Panc1 (cell line): ENCODE measurements around the gene MPZL1. TPM values are rescaled to one million over a fixed set of nuclear protein-coding genes. Genes with fewer than 3 reads are reported as not detected.
"Not testable (repeated sequence)": the region's sequence is repeated elsewhere in the genome, so short reads cannot be mapped to it uniquely, and the experiment has no call there.

Experiments
- ATAC-seq: fragments of 200-7000 bp; cut with Tn5 transposase; 2 replicates; pipeline ENCODE4 v1.9.1; 2020; ENCODE audit warnings: mild to moderate bottlenecking, moderate library complexity
- BruUV-seq: library from RNA; stranded (reverse); fragments of 400-500 nt; replicated peaks from 2 replicates; lab custom pipeline; 2021; lab: Mats Ljungman, UMichigan
- CTCF ChIA-PET: fragments of 300-600 bp; sonication (Branson Sonifier 250); formaldehyde crosslinking; loops from one replicate; lab custom pipeline; 2022; ENCODE audit warnings: antibody characterized with exemption; lab: Charles Lee
- POLR2A ChIA-PET: fragments of 300-600 bp; sonication (Branson Sonifier 250); formaldehyde crosslinking; loops from one replicate; lab custom pipeline; 2022; ENCODE audit warnings: antibody characterized with exemption; lab: Charles Lee
- DNase-seq: peaks from one replicate; pipeline ENCODE4 v3.0.0-alpha.2; 2010; ENCODE audit warnings: low read depth, low spot score
- H3K27ac ChIP-seq: 2 replicates; pipeline ENCODE4 v1.5.1; 2011; ENCODE audit warnings: mild to moderate bottlenecking, low read length, inconsistent platforms
- H3K27me3 ChIP-seq: fragments of 200-500 bp; sonication (Bioruptor generic); 2 replicates; pipeline ENCODE4 v1.6.0; 2014; ENCODE audit warnings: low read length, inconsistent platforms; ENCODE audit not compliant: control insufficient read depth, insufficient read depth
- H3K36me3 ChIP-seq: fragments of 200-500 bp; sonication (Bioruptor generic); 2 replicates; pipeline ENCODE4 v1.5.1; 2014; ENCODE audit warnings: inconsistent platforms, mild to moderate bottlenecking, low read length, moderate library complexity; ENCODE audit not compliant: control insufficient read depth, insufficient read depth
- H3K4me1 ChIP-seq: 2 replicates; pipeline ENCODE4 v1.5.1; 2011; ENCODE audit warnings: inconsistent platforms, mild to moderate bottlenecking, low read length, moderate library complexity; ENCODE audit not compliant: control insufficient read depth, insufficient read depth
- H3K4me3 ChIP-seq, 2 experiments: 2 replicates each; pipeline ENCODE4 v1.5.1; 2011 to 2012; ENCODE audit warnings: low read depth in 2 of 2, low read length in 2 of 2, mild to moderate bottlenecking in 2 of 2, inconsistent platforms in 1 of 2, moderate library complexity in 1 of 2
- H3K9me3 ChIP-seq: fragments of 200-500 bp; sonication (Bioruptor generic); 2 replicates; pipeline ENCODE4 v1.5.1; 2014; ENCODE audit warnings: low read depth, mild to moderate bottlenecking, inconsistent platforms, low read length, moderate library complexity; ENCODE audit not compliant: control insufficient read depth, insufficient read depth
- POLR2AphosphoS5 ChIP-seq: IDR thresholded peaks from 2 replicates; pipeline ENCODE4 v1.6.1; 2012; ENCODE audit warnings: mild to moderate bottlenecking, low read depth, low read length, moderate library complexity
- SIN3A ChIP-seq: IDR thresholded peaks from 2 replicates; pipeline ENCODE4 v1.6.1; 2012; ENCODE audit warnings: low read depth, mild to moderate bottlenecking, low read length, moderate library complexity, borderline replicate concordance; ENCODE audit not compliant: insufficient read depth
- TCF7L2 ChIP-seq: IDR thresholded peaks from 2 replicates; pipeline ENCODE4 v1.6.1; 2011; ENCODE audit warnings: mild to moderate bottlenecking, low read depth, low read length, inconsistent platforms
- in situ Hi-C: cut with HindIII; loops from 2 replicates; pipeline ENCODE4 v1.10.0; 2016; ENCODE audit warnings: low sequenced_read_pairs, low pct_unique_long_range_greater_than_20kb
- intact Hi-C: fragments of 100-400 bp; cut with micrococcal nuclease; formaldehyde crosslinking; loops from one replicate; pipeline ENCODE4 v1.10.0; 2022; ENCODE audit not compliant: unreplicated experiment
- total RNA-seq: library from RNA; stranded (reverse); gene quantifications from one replicate; pipeline ENCODE4 v1.2.1, GENCODE V29; 2021; ENCODE audit not compliant: unreplicated experiment
- TF ChIP-seq, protein P1 (sequence below), 2 experiments: IDR thresholded peaks; 2 replicates each; pipeline ENCODE4 v1.6.1; 2011 to 2012; ENCODE audit warnings: low read depth in 2 of 2, control low read depth in 1 of 2, low read length in 1 of 2, mild to moderate bottlenecking in 1 of 2, moderate library complexity in 1 of 2; ENCODE audit not compliant: insufficient read depth in 1 of 2
- TF ChIP-seq, protein P2 (sequence below): fragments of 450-650 bp; IDR thresholded peaks from 2 replicates; pipeline ENCODE4 v1.5.1; 2017; ENCODE audit warnings: mild to moderate bottlenecking

Gene MPZL1
- total RNA-seq, 1 experiment from 2014 or later = 72.0 TPM

GRCh38 chr1:167718914-167719691, 2.7 kb upstream of the MPZL1 start:
- no TSS peak for BruUV-seq
- Histone ChIP-seq H3K4me3 (no peak overlapping the region), H3K36me3 (no peaks in the 10 kb centered on the region), H3K4me1 (peaks cover 16% of the 10 kb centered on the region), H3K27ac (no peak overlapping the region; the same call in 1 of the 2 replicates), H3K9me3 (no peaks in the 10 kb centered on the region), H3K27me3 (no peaks in the 10 kb centered on the region)
- CTCF ChIA-PET = no interaction called here
- TF ChIP-seq, protein P1, sequence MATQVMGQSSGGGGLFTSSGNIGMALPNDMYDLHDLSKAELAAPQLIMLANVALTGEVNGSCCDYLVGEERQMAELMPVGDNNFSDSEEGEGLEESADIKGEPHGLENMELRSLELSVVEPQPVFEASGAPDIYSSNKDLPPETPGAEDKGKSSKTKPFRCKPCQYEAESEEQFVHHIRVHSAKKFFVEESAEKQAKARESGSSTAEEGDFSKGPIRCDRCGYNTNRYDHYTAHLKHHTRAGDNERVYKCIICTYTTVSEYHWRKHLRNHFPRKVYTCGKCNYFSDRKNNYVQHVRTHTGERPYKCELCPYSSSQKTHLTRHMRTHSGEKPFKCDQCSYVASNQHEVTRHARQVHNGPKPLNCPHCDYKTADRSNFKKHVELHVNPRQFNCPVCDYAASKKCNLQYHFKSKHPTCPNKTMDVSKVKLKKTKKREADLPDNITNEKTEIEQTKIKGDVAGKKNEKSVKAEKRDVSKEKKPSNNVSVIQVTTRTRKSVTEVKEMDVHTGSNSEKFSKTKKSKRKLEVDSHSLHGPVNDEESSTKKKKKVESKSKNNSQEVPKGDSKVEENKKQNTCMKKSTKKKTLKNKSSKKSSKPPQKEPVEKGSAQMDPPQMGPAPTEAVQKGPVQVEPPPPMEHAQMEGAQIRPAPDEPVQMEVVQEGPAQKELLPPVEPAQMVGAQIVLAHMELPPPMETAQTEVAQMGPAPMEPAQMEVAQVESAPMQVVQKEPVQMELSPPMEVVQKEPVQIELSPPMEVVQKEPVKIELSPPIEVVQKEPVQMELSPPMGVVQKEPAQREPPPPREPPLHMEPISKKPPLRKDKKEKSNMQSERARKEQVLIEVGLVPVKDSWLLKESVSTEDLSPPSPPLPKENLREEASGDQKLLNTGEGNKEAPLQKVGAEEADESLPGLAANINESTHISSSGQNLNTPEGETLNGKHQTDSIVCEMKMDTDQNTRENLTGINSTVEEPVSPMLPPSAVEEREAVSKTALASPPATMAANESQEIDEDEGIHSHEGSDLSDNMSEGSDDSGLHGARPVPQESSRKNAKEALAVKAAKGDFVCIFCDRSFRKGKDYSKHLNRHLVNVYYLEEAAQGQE (IDR thresholded peaks at IDR 0.05; ENCODE audit: insufficient read depth in 1 of 2, low read depth in 2 of 2, low read length in 1 of 2) = no peak
- TF ChIP-seq, protein P2, sequence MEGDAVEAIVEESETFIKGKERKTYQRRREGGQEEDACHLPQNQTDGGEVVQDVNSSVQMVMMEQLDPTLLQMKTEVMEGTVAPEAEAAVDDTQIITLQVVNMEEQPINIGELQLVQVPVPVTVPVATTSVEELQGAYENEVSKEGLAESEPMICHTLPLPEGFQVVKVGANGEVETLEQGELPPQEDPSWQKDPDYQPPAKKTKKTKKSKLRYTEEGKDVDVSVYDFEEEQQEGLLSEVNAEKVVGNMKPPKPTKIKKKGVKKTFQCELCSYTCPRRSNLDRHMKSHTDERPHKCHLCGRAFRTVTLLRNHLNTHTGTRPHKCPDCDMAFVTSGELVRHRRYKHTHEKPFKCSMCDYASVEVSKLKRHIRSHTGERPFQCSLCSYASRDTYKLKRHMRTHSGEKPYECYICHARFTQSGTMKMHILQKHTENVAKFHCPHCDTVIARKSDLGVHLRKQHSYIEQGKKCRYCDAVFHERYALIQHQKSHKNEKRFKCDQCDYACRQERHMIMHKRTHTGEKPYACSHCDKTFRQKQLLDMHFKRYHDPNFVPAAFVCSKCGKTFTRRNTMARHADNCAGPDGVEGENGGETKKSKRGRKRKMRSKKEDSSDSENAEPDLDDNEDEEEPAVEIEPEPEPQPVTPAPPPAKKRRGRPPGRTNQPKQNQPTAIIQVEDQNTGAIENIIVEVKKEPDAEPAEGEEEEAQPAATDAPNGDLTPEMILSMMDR = no peak
- no peak for TF ChIP-seq TCF7L2
- no peak for TF ChIP-seq SIN3A
- no peak for TF ChIP-seq POLR2AphosphoS5
- in situ Hi-C loops = no loop called here
- no peak for DNase-seq
- intact Hi-C loops = no loop called here
- no peak for ATAC-seq
- POLR2A ChIA-PET = interaction anchor here (0.6 kb wide), 1 partner anchor 11 kb away, joined by 5 read pairs; no protein-coding TSS in a partner anchor

DNA sequence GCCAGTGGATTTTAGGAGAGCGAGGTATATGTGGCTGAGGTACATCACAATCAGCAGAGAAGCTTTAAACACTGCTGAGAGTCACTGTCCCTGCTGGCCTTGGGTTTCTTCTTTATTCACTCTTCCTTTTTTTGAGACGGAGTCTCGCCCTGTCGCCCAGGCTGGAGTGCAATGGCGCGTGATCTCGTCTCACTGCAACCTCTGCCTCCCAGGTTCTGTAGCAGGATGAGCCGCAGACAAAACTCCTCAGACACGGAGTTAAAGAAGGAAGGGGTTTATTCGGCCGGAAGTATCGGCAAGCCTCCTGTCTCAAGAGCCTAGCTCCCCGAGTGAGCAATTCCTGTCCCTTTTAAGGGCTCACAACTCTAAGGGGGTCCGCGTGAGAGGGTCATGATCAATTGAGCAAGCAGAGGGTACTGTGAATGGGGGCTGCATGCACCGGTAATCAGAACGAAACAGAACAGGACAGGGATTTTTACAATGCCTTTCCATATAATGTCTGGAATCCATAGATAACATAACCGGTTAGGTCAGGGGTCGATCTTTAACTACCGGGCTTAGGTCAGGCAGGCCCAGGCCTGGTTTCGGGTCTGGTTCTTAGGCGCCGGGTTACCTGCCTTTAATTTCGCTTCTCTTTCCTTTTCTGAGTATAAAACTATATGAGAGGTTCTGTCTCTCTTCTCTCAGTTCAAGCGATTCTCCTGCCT, 1.9 kb upstream of the MPZL1 start:
- H3K27me3 ChIP-seq, H3K36me3 ChIP-seq, POLR2A ChIA-PET, H3K4me3 ChIP-seq, BruUV-seq, in situ Hi-C loops, ATAC-seq, CTCF ChIA-PET, H3K27ac ChIP-seq, H3K9me3 ChIP-seq, DNase-seq: not testable (repeated sequence)
- intact Hi-C loops = loop anchor here (2.0 to 5.0 kb wide), 2 partner anchors 83 to 207 kb away; no protein-coding TSS in a partner anchor
- peaks cover 16% of the 10 kb centered on the region for H3K4me1 ChIP-seq
